HG03095 (cell line): ENCODE data around the gene WIPF2.
"Not testable (repeated sequence)": the region's sequence is repeated elsewhere in the genome, so short reads cannot be mapped to it uniquely, and the experiment has no call there.

Source experiments
- ATAC-seq: cut with Tn5 transposase; IDR thresholded peaks from one replicate; pipeline ENCODE4 v1.9.1; 2021; ENCODE audit warnings: moderate library complexity; ENCODE audit not compliant: unreplicated experiment

WIPF2 gene

GRCh38 chr17:40293363-40293762, 74.3 kb downstream of the WIPF2 start:
- ATAC-seq: no peak

GRCh38 chr17:40295488-40296436, 76.7 kb downstream of the WIPF2 start:
- ATAC-seq: no peak

GRCh38 chr17:40297511-40297910, 78.4 kb downstream of the WIPF2 start:
- no peak for ATAC-seq

- no peak for ATAC-seq
Measured at GRCh38 chr17:40298726-40299125, 79.6 kb downstream of the WIPF2 start.

- not testable (repeated sequence) for ATAC-seq
Measured at GRCh38 chr17:40299159-40299757, 80.2 kb downstream of the WIPF2 start.

GRCh38 chr17:40301315-40301714, 82.2 kb downstream of the WIPF2 start:
- ATAC-seq: no peak

GRCh38 chr17:40303009-40303657, 84.0 kb downstream of the WIPF2 start:
- ATAC-seq: no peak

- ATAC-seq: no peak
Measured at GRCh38 chr17:40303708-40304551, 84.8 kb downstream of the WIPF2 start.

- ATAC-seq: not testable (repeated sequence)
Measured at GRCh38 chr17:40304552-40304863, 85.4 kb downstream of the WIPF2 start.

GRCh38 chr17:40304866-40305265, 85.8 kb downstream of the WIPF2 start:
- ATAC-seq: not testable (repeated sequence)

- no peak for ATAC-seq
Measured at GRCh38 chr17:40306395-40306794, 87.3 kb downstream of the WIPF2 start.

GRCh38 chr17:40307001-40307730, 88.1 kb downstream of the WIPF2 start:
- no peak for ATAC-seq

GRCh38 chr17:40307740-40308239, 88.7 kb downstream of the WIPF2 start:
- no peak for ATAC-seq

- no peak for ATAC-seq
Measured at GRCh38 chr17:40309031-40309948, 90.2 kb downstream of the WIPF2 start, which contains the start of gene RARA. Gene RARA, plus strand, starts transcription at chr17:40309180. Its CDS starts 22,039 bp downstream, at chr17:40331219.

- ATAC-seq: no peak
Measured at GRCh38 chr17:40309949-40310510, 90.9 kb downstream of the WIPF2 start.

- ATAC-seq: no peak
Measured at GRCh38 chr17:40310882-40311391, 91.8 kb downstream of the WIPF2 start.

GRCh38 chr17:40311575-40311974, 92.5 kb downstream of the WIPF2 start:
- no peak for ATAC-seq

- no peak for ATAC-seq
Measured at GRCh38 chr17:40312131-40312731, 93.1 kb downstream of the WIPF2 start.
